Osteoblast (primary cell): ENCODE data around the gene ZIC5. TPM values are rescaled to one million over a fixed set of nuclear protein-coding genes. Genes with fewer than 3 reads are reported as not detected.

Source experiments
- DNase-seq: peaks from one replicate; pipeline ENCODE4 v3.0.0; 2011; ENCODE audit warnings: low spot score, mixed read lengths; ENCODE audit not compliant: insufficient read length; ENCODE audit errors: missing footprints
- H2AFZ ChIP-seq: 2 replicates; pipeline ENCODE4 v1.6.0; 2011; ENCODE audit warnings: mild to moderate bottlenecking, low read length
- H3K27ac ChIP-seq: 2 replicates; pipeline ENCODE4 v1.5.1; 2011; ENCODE audit warnings: mild to moderate bottlenecking, low read depth, low read length, moderate library complexity
- H3K27me3 ChIP-seq: 2 replicates; pipeline ENCODE4 v1.6.0; 2012; ENCODE audit warnings: mild to moderate bottlenecking, control low read depth, inconsistent platforms, low read length, moderate library complexity; ENCODE audit not compliant: insufficient read depth
- H3K36me3 ChIP-seq: 2 replicates; pipeline ENCODE4 v1.5.1; 2011; ENCODE audit warnings: mild to moderate bottlenecking, low read length, control low read depth, moderate library complexity; ENCODE audit not compliant: insufficient read depth
- H3K4me1 ChIP-seq: 2 replicates; pipeline ENCODE4 v1.5.1; 2011; ENCODE audit warnings: mild to moderate bottlenecking, low read length, control low read depth, moderate library complexity; ENCODE audit not compliant: insufficient read depth
- H3K4me2 ChIP-seq: 2 replicates; pipeline ENCODE4 v1.6.0; 2011; ENCODE audit warnings: mild to moderate bottlenecking, low read length; ENCODE audit not compliant: insufficient read depth
- H3K4me3 ChIP-seq: fragments of 200-600 bp; sonication (generic); 3 replicates; pipeline ENCODE4 v1.5.1; 2012; ENCODE audit warnings: mild to moderate bottlenecking, low read length, inconsistent platforms; ENCODE audit not compliant: insufficient read depth
- H3K79me2 ChIP-seq: 2 replicates; pipeline ENCODE4 v1.6.0; 2012; ENCODE audit warnings: mild to moderate bottlenecking, low read length, control low read depth, inconsistent platforms; ENCODE audit not compliant: insufficient read depth
- H3K9me3 ChIP-seq: 2 replicates; pipeline ENCODE4 v1.5.1; 2011; ENCODE audit warnings: low read depth, low read length, control low read depth
- H4K20me1 ChIP-seq: 2 replicates; pipeline ENCODE4 v1.6.0; 2012; ENCODE audit warnings: mild to moderate bottlenecking, low read length, control low read depth; ENCODE audit not compliant: insufficient read depth
- CTCF ChIP-seq: IDR thresholded peaks from 2 replicates; pipeline ENCODE4 v1.5.1; 2011; ENCODE audit warnings: mild to moderate bottlenecking, low read depth, low read length, moderate library complexity; ENCODE audit errors: extremely low read depth
- total RNA-seq: library from RNA; depleted of rRNA; stranded (reverse); fragments of >200 nt; gene quantifications from 2 replicates; pipeline ENCODE4 v1.2.3, GENCODE V29; 2012

ZIC5 gene
- total RNA-seq, 1 donor, result not detected

- H3K27me3 ChIP-seq, result peaks cover 88% of the 10 kb centered on the region
- H3K36me3 ChIP-seq, result no peaks in the 10 kb centered on the region
- no peaks in the 10 kb centered on the region for H3K9me3 ChIP-seq
- no peaks in the 10 kb centered on the region for H3K4me1 ChIP-seq
- no peak overlapping the region for H3K27ac ChIP-seq
- DNase-seq, result peak; percentile 90
- no peak overlapping the region for H2AFZ ChIP-seq
- TF ChIP-seq CTCF, result no peak
- H3K4me3 ChIP-seq, result no peak overlapping the region
- peaks cover 2% of the 10 kb centered on the region for H4K20me1 ChIP-seq
- H3K79me2 ChIP-seq, result no peaks in the 10 kb centered on the region
- no peak overlapping the region for H3K4me2 ChIP-seq
These were observed 1.5 kb downstream of the ZIC5 start for GRCh38 chr13:99969919-99970650.

- no peak for TF ChIP-seq CTCF
These were observed 2.1 kb downstream of the ZIC5 start for GRCh38 chr13:99969453-99969918.

GRCh38 chr13:99968521-99969452, 2.8 kb downstream of the ZIC5 start:
- no peaks in the 10 kb centered on the region for H3K79me2 ChIP-seq
- no peak overlapping the region for H2AFZ ChIP-seq
- TF ChIP-seq CTCF, result no peak
- no peak overlapping the region for H3K27ac ChIP-seq
- H3K4me3 ChIP-seq, result no peak overlapping the region
- H3K4me2 ChIP-seq, result peak overlapping the region; percentile 9
- DNase-seq, result peak; percentile 91
- no peaks in the 10 kb centered on the region for H3K36me3 ChIP-seq
- H4K20me1 ChIP-seq, result peaks cover 2% of the 10 kb centered on the region
- H3K27me3 ChIP-seq, result peaks cover 82% of the 10 kb centered on the region
- H3K4me1 ChIP-seq, result no peaks in the 10 kb centered on the region
- no peaks in the 10 kb centered on the region for H3K9me3 ChIP-seq

More at GRCh38 chr13:99969453-99969918, 2.1 kb downstream of the ZIC5 start:
- no peak overlapping the region for H3K27ac ChIP-seq
- no peaks in the 10 kb centered on the region for H3K9me3 ChIP-seq
- H3K36me3 ChIP-seq, result no peaks in the 10 kb centered on the region
- H3K79me2 ChIP-seq, result no peaks in the 10 kb centered on the region
- H4K20me1 ChIP-seq, result peaks cover 2% of the 10 kb centered on the region
- H3K4me3 ChIP-seq, result no peak overlapping the region
- H3K4me1 ChIP-seq, result no peaks in the 10 kb centered on the region
- peak; percentile 75 for DNase-seq
- H3K27me3 ChIP-seq, result peaks cover 82% of the 10 kb centered on the region
- H3K4me2 ChIP-seq, result no peak overlapping the region
- H2AFZ ChIP-seq, result no peak overlapping the region
